ENCODE results near the gene NMS. TPM values are rescaled to one million over a fixed set of nuclear protein-coding genes. Genes with fewer than 3 reads are reported as not detected.

The NMS gene
- total RNA-seq, 1 donor from 2014 or later, result not detected

DNA sequence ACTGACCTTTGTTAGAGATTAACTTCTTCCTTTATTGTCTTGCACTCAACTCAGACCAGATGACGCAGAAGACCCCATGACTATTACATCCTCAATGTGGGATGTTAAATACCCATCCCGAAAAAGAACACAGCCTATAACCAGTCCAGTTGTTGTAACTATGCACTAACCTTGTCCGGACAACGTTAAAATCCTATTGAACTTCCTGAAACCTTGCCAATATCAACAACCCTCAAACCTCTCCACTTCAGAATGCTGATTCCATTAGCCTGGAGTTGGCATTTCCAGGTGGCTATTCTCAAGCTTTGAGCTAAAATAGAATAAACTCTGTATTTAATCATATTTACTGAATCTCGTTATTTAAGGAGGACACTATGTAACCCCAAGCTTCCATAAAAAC, 13.6 kb downstream of the NMS start:
- DNase-seq (ENCODE audit: low spot score) (no peak), ATAC-seq (no peak)

- no peak for ATAC-seq
These were observed 14.1 kb downstream of the NMS start for GRCh38 chr2:100484390-100484789.

DNA sequence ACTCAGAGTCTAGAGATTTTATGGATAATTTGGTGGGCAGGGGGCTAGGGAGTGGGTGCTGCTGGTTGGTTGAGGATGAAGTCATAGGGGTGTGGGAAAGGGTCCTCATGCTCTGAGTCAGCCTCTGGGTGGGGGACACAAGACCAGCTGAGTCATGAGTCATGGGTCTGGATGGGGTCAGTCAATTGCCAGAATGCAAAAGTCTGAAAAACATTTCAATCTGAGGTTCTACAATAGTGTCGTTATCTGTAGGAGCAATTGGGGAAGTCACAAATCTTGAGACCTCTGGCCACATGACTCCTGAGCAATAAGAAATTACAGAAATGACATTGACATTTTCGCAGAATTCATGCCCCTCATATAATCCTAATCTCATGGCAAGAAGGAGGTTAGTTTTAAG, 15.1 kb downstream of the NMS start:
- ATAC-seq (no peak), DNase-seq (ENCODE audit: low spot score) (no peak)

More at GRCh38 chr2:100484390-100484789, 14.1 kb downstream of the NMS start:
- no peak for DNase-seq (ENCODE audit: low spot score)

DNA sequence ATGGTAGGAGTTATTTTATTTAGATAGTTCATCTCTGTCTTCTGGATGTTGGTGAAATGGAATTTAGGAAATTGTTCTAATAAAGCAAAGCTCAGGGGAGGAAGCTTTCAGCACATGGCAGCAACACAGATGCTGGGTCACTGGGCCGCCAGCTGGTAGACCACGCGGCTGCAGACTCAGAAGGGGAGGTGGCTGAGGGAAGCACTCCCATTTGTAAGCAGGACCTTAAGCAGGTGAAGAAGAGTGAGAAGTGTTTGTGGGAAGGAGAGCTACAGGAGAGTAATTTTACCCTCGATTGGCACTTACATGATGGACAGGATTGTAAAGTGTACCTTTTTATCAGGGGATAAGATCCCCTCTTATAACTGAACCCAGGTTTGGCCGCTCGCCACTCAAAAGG, 24.4 kb downstream of the NMS start:
- ATAC-seq (no peak), DNase-seq (ENCODE audit: low spot score) (no peak)

DNA sequence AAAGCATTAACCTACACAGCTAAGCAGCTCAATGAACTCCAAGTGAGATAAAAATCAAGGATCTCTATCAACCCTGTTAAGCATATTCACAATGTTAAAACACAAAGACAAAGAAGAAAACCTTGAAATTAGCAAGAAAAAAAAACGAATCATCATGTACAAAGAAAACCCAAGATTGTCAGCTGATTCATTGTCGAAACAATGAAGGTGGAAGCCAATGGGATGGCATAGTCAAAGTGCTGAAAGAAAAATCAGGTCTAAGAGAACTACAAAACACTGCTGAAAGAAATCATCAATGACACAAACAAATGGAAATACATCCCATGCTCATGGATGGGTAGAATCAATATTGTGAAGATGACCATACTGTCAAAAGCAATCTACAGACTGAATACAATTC, 32.5 kb downstream of the NMS start:
- DNase-seq (ENCODE audit: low spot score), result no peak
- no peak for ATAC-seq

DNA sequence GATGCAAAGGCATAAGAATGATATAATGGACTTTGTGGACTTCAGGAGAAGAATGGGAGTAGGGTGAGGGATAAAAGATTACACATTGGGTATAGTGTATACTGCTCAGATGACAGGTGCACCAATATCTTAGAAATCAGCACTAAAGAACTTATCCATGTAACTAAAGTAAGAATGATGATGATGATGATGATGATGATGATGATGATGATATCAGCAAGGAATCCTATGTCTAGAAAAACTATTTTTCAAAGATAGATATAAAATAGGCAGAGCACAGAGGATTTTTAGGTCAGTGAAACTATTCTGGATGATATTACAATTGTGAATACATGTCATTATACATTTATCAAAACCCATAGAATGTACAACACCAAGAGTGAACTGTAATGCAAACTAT, 34.3 kb downstream of the NMS start:
- ATAC-seq, result no peak
- no peak for DNase-seq (ENCODE audit: low spot score)

GRCh38 chr2:100509066-100509465, 38.8 kb downstream of the NMS start:
- ATAC-seq (no peak), DNase-seq (ENCODE audit: low spot score) (no peak)

GRCh38 chr2:100513650-100514049, 43.4 kb downstream of the NMS start:
- no peak for ATAC-seq
- DNase-seq (ENCODE audit: low spot score), result no peak

DNA sequence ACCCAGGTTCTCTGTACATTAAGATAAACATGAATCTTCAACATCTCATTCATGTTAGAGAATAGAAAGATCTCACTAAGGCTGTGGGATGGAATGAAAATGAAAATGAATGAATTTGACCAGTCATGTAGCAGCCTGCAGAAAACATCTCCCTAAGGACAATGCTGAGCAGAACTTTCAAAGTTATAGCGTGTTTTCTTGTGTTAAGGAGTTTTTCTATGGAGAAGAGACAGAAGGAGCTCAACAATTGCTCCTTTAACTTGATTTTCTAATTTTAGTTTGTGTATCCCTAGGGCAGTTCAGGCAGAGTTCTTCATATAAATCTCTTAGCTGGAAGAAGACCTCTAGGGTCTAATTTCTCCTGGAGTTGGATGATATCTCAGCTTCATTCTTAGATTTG, 47.3 kb downstream of the NMS start:
- ATAC-seq (no peak), DNase-seq (ENCODE audit: low spot score) (no peak)

DNA sequence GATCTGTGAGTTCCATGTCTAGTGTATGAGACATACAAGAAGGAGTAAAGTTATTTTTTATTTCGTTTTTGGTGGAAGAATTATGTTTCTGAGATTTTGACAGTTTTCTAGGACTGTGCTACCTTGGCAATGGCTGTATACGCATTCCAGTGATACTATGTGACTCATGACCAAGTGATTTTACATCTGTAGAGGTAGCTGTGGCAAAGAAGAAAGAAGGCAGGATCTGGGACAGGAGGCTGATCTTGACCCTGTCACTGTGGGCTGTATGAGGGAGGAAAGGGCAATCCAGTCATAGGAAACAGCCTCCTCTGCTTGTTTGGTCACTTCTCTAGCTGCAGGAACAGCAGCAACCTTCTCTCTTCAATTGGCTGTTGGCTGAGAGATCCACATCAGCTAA, 48.5 kb downstream of the NMS start:
- ATAC-seq (no peak), DNase-seq (ENCODE audit: low spot score) (no peak)

- ATAC-seq (no peak), DNase-seq (ENCODE audit: low spot score) (no peak)
These were observed 49.9 kb downstream of the NMS start for GRCh38 chr2:100520224-100520623.

DNA sequence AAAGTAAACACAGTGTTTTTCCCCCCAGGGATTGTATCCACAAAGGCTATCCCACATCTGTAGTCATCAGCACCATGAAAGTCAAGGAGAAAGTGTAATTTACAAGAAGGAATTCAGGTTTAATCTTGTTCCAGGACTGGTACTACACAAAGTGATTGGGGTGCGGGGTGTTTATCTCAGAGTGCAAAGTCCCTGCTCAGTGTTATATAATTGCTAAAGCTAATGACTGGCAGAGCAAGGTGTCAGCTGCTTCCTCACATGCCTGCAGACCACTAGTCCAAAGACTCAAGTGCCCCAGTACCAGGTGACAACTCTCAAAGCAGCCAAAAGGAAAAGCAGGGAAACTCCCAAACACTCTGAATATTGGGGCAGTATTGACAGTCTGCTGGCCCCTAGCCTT, 52.1 kb downstream of the NMS start:
- no peak for ATAC-seq
- no peak for DNase-seq (ENCODE audit: low spot score)

GRCh38 chr2:100524331-100524730, 54.0 kb downstream of the NMS start:
- ATAC-seq (no peak), DNase-seq (ENCODE audit: low spot score) (no peak)

DNA sequence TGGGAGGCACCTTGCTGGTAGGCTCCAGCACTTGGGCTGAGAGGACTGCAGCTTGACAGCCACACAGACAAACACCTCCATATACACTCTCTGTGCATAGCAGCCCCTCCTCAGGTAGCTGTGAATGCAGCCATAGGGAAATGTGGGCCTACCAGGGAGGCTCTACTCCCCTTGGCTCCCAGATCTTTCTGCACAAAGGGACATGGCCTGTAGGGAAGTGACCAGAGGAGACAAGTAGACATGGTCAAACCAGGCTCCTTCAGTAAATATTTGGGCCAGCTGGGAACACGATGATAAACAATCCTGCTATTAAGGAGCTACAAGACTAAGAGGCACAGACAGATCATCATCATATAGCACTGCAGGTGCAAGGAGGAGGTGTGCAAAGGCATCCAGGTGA, 56.6 kb downstream of the NMS start:
- no peak for ATAC-seq
- DNase-seq (ENCODE audit: low spot score), result no peak

GRCh38 chr2:100527440-100528015, 57.2 kb downstream of the NMS start:
- DNase-seq (ENCODE audit: low spot score), result no peak
- no peak for ATAC-seq

DNA sequence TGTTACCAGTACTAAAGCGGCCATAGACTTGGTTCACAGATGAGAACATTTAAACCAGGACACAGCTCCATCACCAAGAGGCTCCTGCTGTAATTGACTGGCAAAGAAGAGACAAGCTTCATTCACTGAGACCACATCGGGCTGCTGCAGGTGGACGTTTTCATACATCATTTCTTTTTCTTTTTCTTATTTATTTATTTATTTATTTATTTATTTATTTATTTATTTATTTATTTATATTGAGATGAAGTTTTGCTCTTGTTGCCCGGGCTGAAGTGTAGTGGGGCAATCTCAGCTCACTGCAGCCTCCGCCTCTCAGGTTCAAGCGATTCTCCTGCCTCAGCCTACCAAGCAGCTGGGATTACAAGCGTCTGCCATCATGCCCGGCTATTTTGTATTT, 58.9 kb downstream of the NMS start:
- DNase-seq (ENCODE audit: low spot score), result no peak
- no peak for ATAC-seq

- DNase-seq (ENCODE audit: low spot score) (no peak), ATAC-seq (no peak)
These were observed 59.6 kb downstream of the NMS start for GRCh38 chr2:100529900-100530299.

Other genes starting within 250 kb of the NMS start
- gene LONRF2, start 148.0 kb upstream of the NMS start, total RNA-seq, result 0.68 TPM
- 0.50 TPM for gene CHST10, start 52.8 kb upstream of the NMS start, total RNA-seq
- 5.8 TPM for gene PDCL3, start 92.5 kb downstream of the NMS start, total RNA-seq

All from left lobe of liver (tissue), 2 donors.